NCI-H345 treated with DMSO at 0.1 percent for 48 hours (cell line): Measurements from ENCODE around the gene ACKR2.

Experiments used
- DNase-seq: peaks from one replicate; lab custom pipeline; 2025; ENCODE audit not compliant: unreplicated experiment; lab: John Stamatoyannopoulos, UW

The ACKR2 gene

DNA sequence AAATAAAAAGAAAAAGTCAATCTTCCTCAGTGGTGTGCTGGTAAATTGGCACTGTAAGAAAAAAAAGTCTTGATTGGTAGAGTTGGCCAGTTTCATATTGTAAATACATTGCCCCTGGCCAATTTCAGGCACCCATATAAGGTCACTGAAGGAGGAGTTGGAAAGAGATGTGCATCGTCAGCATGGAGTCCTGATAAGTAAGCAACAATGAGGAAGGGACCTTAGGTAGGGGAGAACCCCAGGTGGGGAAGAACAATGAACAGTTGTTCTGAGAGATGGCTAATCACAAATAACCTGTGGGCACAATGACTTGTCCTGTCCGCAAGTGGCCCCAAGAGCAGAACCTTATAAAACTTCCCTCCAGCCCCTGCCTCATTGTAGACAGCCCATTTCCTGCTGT, 75.1 kb downstream of the ACKR2 start:
- no peak for DNase-seq

DNA sequence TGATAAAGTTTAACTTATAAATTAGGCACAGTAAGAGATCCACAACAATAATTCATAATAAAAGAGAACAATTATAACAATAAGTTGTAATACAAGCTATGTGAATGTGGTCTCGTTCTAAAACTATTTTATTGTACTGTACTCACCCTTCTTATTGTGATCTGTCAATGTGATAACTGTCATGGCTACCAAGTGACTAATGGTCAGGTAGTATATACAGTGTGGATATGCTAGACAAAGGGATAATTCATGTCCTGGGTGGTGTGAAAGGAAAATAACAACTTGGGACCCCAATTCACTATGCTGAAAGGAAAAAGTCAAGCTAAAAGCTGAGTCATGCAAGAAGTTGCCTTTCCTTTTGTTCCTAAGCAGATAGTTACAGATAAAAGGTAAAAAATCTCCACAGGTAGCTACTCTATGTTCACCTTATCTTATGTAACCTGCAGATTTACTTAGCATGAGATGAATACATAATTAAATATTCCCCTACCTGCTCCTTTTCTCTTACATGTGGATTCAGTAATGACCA, 77.1 kb downstream of the ACKR2 start:
- DNase-seq = no peak

DNA sequence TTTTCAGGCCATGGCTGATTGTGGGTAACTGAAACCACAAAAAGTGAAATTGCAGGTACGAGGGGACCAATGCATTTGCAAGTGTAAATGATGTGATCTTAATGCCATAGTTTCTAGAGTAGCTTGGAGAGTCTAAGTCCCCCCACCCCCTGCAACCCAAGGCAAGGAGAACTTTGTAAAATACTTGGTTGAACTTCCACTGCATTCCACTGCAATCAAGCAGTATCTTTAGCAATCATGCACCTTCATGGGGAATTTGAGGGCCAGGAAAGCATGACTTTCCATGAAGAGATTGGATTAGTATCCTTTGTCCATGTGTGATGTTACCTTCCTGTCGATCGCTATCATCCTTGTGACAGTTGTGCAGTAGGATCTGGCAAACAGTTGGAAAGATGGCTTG, 77.8 kb downstream of the ACKR2 start:
- no peak for DNase-seq

GRCh38 chr3:42891042-42891441, 81.8 kb downstream of the ACKR2 start:
- no peak for DNase-seq

DNA sequence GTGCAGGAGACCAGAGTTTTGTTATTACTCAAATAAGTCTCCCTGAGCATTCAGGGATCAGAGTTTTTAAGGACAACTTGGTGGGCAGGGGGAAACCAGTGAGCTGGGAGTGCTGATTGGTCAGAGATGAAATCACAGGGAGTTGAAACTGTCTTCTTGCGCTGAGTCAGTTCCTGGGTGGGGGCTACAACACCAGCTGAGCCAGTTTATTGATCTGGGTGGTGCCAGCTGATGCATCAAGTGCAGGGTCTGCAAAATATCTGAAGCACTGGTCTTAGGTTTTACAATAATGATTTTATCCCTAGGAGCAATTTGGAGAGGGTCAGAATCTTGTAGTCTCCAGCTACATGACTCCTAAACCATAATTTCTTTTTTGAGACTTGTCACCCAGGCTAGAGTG, 82.9 kb downstream of the ACKR2 start:
- no peak for DNase-seq

DNA sequence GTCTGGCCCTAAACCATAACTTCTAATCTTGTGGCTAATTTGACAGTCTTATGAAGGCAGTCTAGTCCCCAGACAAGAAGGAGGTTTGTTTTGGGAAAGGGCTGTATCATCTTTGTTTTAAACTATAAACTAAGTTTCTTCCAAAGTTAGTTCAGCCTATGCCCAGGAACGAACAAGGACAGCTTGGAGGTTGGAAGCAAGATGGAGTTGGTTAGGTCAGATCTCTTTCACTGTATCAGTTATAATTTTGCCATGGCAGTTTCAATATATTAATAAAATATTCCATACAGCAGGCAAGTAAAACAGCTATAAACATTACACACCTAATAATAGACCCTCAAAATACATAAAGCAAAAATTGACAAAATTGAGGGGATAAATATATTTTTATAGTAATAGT, 83.6 kb downstream of the ACKR2 start:
- no peak for DNase-seq

- DNase-seq = no peak
Observed at GRCh38 chr3:42894698-42895579, 85.7 kb downstream of the ACKR2 start.

- no peak for DNase-seq
Observed at GRCh38 chr3:42895580-42895868, 86.3 kb downstream of the ACKR2 start.

DNA sequence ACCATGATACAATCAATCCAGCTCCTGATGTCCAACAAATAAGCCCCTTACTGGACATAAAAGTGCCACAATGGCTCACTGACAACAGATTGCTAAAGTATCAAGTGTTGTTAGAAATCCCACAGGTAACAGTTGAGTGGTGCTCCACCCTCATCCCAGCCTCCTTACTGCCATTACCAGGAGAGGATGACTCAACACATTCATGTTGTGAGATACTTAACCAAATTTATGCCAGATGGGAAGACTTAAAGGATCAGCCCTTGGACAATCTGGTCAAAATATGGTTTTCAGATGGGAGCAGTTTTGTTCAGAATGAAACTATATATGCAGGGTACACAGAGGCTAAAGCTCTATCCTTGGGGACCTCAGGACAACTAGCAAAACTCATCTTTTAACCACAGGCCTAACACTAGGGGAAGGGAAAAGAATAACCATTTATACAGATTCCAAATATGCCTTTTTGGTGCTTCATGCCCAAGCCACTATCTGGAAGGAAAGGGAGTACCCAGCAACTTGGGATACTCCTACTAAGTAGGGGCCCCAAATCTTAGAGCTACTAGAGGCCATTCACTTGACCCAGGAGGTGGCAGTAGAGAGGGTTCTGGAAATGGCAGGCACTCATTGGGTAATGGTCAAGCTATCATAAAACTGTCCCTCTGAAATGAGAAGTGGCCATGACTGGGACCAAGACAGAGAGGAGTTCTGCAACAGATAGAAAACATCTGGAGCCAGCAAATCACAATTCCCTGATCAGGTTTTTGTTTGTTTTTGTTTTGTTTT, 89.8 kb downstream of the ACKR2 start:
- no peak for DNase-seq

DNA sequence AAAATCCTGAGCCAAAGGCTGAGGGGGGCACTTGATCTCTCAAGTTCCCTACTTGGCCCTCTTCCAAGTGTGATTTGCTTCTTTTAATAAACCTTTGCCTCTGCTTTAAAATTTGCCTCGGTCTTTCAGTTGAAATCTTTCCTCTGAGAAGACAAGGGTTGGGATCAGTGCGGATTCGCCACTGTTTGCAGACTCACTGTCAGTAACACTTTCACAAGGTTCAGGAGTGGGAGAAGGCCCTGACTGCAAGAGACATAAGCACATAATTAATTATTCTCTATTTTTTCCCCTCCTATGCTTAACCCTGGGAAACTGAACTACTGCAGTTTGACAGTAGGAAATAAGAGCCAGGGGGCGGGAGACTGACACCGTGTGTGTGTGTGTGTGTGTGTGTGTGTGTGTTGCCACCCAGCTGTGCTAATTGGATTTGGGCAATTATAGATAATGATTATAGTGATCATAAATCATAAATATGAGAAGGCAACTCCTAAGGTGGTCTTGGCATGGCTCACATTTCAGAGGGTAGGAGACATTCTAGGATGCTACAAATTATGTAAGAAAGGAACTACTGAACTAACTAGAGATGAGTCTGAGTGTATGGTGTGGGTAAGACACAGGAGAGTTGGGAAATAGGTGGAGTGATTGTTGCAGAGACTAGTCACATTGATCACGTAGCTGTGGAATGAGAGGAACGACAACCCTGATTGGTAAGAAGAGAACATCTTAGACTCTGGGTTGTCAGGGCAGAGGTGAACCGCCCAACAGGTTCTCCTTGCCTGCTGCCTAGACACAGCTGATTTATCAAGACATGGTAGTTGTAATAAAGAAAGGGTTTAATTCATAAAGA, 91.2 kb downstream of the ACKR2 start:
- no peak for DNase-seq

- no peak for DNase-seq
Observed at GRCh38 chr3:42901073-42901415, 91.8 kb downstream of the ACKR2 start.

DNA sequence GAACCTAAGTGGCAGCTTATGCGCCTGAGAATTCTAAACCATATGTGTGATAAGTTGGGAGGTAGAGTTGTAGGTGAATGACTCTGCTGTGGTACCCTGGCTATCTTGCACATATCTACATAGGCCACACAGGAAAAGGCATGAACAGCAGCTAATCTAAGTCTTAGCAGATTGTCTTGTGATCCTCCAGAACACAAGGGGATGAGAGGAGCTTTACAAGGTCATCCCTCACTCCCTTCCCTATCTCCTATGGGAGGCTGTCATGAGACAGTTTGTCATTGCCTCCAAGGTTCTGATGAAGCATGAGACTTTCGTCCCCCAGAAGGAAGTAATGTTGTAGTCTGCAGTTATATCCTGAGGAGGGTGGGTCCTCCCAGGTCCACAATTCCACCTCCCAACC, 93.0 kb downstream of the ACKR2 start:
- DNase-seq = no peak

DNA sequence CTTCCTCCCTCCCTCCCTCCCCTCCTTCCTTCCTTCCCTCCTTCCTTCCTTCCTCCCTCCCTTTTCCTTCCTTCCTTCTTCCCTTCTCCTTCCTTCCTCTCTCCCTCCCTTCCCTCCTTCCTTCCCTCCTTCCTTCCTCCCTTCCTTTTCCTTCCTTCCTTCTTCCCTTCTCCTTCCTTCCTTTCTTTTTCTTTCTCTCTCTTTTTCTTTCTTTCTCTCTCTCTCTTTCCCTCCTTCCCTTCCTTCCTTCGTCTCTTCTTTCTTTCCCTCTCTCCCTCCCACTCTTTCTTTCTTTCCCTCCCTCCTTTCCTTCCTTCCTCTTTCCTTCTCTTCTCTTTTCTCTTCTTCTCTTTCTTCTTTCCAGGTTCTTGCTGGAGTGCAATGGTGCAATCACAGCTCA, 94.8 kb downstream of the ACKR2 start:
- DNase-seq = no peak

GRCh38 chr3:42905740-42906069, 96.5 kb downstream of the ACKR2 start:
- no peak for DNase-seq

GRCh38 chr3:42906070-42906847, 97.0 kb downstream of the ACKR2 start, which contains the start of gene ZNF662:
Gene ZNF662 (plus strand): TSS chr3:42906142. CDS start chr3:42908115, 1,973 bp downstream.
- DNase-seq = no peak

GRCh38 chr3:42906848-42907183, 97.6 kb downstream of the ACKR2 start:
- no peak for DNase-seq

- no peak for DNase-seq
Observed at GRCh38 chr3:42908675-42909074, 99.4 kb downstream of the ACKR2 start.

DNA sequence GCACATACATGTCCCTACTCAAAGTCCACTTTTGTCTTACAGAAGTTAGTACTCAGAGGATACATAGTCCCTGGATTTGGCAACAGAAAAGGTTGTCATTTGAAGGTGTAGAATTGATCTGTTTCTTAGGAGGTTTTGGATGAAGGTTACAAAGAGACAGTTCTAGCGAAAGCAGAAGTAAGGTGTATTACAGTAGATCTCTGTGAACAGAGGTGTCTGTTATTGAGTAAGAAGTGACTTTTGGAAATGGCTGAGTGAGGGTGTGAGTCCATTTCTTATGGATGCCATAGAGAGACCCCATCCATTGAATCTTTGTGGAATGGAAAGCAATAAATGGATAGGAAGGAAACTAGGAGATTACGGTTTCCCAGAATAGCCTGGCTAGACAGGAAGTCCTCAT, 102.3 kb downstream of the ACKR2 start:
- DNase-seq = no peak

GRCh38 chr3:42914771-42915515, 105.7 kb downstream of the ACKR2 start:
- DNase-seq = no peak
